CD4-positive, alpha-beta T cell (primary cell): Measurements from ENCODE around the gene CORO1C. TPM values are rescaled to one million over a fixed set of nuclear protein-coding genes. Genes with fewer than 3 reads are reported as not detected.

Experiments
- ATAC-seq: fragments of 200-7000 bp; cut with Tn5 transposase; one replicate; pipeline ENCODE4 v1.10.0; 2022; ENCODE audit warnings: mild to moderate bottlenecking; ENCODE audit not compliant: poor library complexity
- CTCF ChIA-PET: fragments of 350-600 bp; sonication (Branson Sonifier 250); formaldehyde crosslinking; loops from one replicate; lab custom pipeline; 2021; ENCODE audit warnings: antibody characterized with exemption, inconsistent platforms; lab: Charles Lee
- POLR2A ChIA-PET: fragments of 350-600 bp; sonication (Branson Sonifier 250); formaldehyde crosslinking; loops from one replicate; lab custom pipeline; 2021; ENCODE audit warnings: antibody characterized with exemption, inconsistent platforms; lab: Charles Lee
- DNase-seq, 14 experiments: peaks; one replicate each; pipeline ENCODE4 v3.0.0-alpha.2; 2013 to 2020; ENCODE audit warnings: mixed read lengths in 2 of 14
- H3K27ac ChIP-seq, 2 donors: one replicate each; pipeline versions ENCODE4 v1.5.1 to v1.7.0; 2013; ENCODE audit warnings: low read length in 2 of 2, low read depth in 1 of 2, mild to moderate bottlenecking in 1 of 2
- H3K27me3 ChIP-seq, 2 experiments: 1 replicate in 1 of 2; 2 replicates in 1 of 2; pipeline versions ENCODE4 v1.6.1 to v1.7.0; 2013; ENCODE audit warnings: low read length in 2 of 2, control low read depth in 1 of 2, mild to moderate bottlenecking in 1 of 2, moderate library complexity in 1 of 2; ENCODE audit not compliant: insufficient read depth in 2 of 2, control insufficient read depth in 1 of 2
- H3K36me3 ChIP-seq: one replicate; pipeline ENCODE4 v1.6.1; 2013; ENCODE audit warnings: low read length, control low read depth; ENCODE audit not compliant: insufficient read depth
- H3K4me1 ChIP-seq: one replicate; pipeline ENCODE4 v1.6.1; 2013; ENCODE audit warnings: low read length, control low read depth; ENCODE audit not compliant: insufficient read depth
- H3K4me3 ChIP-seq: one replicate; pipeline ENCODE4 v1.5.1; 2013; ENCODE audit warnings: mild to moderate bottlenecking, low read length, moderate library complexity
- H3K9me3 ChIP-seq, 2 experiments: 1 replicate in 1 of 2; 2 replicates in 1 of 2; pipeline versions ENCODE4 v1.6.1 to v1.7.0; 2013; ENCODE audit warnings: low read length in 2 of 2, mild to moderate bottlenecking in 2 of 2, control low read depth in 1 of 2, moderate library complexity in 1 of 2; ENCODE audit not compliant: control insufficient read depth in 1 of 2, insufficient read depth in 1 of 2
- H3K27ac Mint-ChIP-seq: one replicate; pipeline ENCODE4 v1.8.0; 2020; ENCODE audit warnings: mixed read lengths
- H3K27me3 Mint-ChIP-seq: one replicate; pipeline ENCODE4 v1.8.0; 2021; ENCODE audit warnings: mixed read lengths
- H3K36me3 Mint-ChIP-seq: one replicate; pipeline ENCODE4 v1.8.0; 2021; ENCODE audit warnings: low read depth, mixed read lengths
- H3K4me1 Mint-ChIP-seq: one replicate; pipeline ENCODE4 v1.8.0; 2021; ENCODE audit warnings: low read depth, mixed read lengths
- H3K4me3 Mint-ChIP-seq: one replicate; pipeline ENCODE4 v1.8.0; 2020; ENCODE audit warnings: mild to moderate bottlenecking, mixed read lengths
- H3K9me3 Mint-ChIP-seq: one replicate; pipeline ENCODE4 v1.8.0; 2020; ENCODE audit warnings: mixed read lengths
- CTCF ChIP-seq: fragments of 200-600 bp; IDR thresholded peaks from one replicate; pipeline ENCODE4 v1.8.0; 2022; ENCODE audit warnings: antibody characterized with exemption, mild to moderate bottlenecking
- intact Hi-C, 2 experiments: fragments of 100-400 bp; cut with DNase I in 1 of 2; cut with micrococcal nuclease in 1 of 2; formaldehyde crosslinking; loops; one replicate each; pipeline versions ENCODE4 v1.15.1 to v1.9.0; 2023 to 2025; cut with DNase I, micrococcal nuclease
- total RNA-seq, 174 experiments: library from RNA in 2 of 174; stranded (reverse) in 2 of 174; gene quantifications; one replicate each; pipeline ENCODE4 v1.2.3 and lab custom pipeline; 2021 to 2026

The CORO1C gene
- total RNA-seq, 2 experiments from 2014 or later: 6.7 to 7.4 TPM

DNA sequence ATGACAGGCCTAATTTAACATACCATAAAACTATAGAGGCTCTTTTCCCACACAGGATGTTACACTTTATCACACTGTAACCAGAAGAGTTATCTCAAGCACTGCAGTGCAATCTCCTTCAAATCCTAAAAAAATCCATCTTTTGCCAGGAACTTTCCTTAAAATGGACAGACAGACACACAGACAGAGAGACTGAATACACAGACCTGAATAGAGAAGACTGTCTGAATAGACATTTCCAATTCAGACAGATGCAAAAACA, 6.5 kb downstream of the CORO1C start:
- no peaks in the 10 kb centered on the region for H3K9me3 Mint-ChIP-seq
- TF ChIP-seq CTCF: no peak
- H3K27ac Mint-ChIP-seq: no peak overlapping the region
- peaks cover 24% of the 10 kb centered on the region for H3K4me1 Mint-ChIP-seq
- POLR2A ChIA-PET: no interaction called here
- Histone ChIP-seq H3K27ac (no peak overlapping the region), H3K9me3 (no peaks in the 10 kb centered on the region), H3K36me3 (no peaks in the 10 kb centered on the region), H3K27me3 (no peaks in the 10 kb centered on the region), H3K4me1 (peaks cover 8% of the 10 kb centered on the region), H3K4me3 (no peak overlapping the region)
- CTCF ChIA-PET: no interaction called here
- intact Hi-C loops: loop anchor here in 1 of 2 experiments (5.0 kb wide), 1 partner anchor 132 kb away; the partner anchor contains the start of gene SSH1
- ATAC-seq: no peak
- no peaks in the 10 kb centered on the region for H3K36me3 Mint-ChIP-seq
- H3K27me3 Mint-ChIP-seq: no peaks in the 10 kb centered on the region
- DNase-seq: no peak
- H3K4me3 Mint-ChIP-seq: no peak overlapping the region

DNA sequence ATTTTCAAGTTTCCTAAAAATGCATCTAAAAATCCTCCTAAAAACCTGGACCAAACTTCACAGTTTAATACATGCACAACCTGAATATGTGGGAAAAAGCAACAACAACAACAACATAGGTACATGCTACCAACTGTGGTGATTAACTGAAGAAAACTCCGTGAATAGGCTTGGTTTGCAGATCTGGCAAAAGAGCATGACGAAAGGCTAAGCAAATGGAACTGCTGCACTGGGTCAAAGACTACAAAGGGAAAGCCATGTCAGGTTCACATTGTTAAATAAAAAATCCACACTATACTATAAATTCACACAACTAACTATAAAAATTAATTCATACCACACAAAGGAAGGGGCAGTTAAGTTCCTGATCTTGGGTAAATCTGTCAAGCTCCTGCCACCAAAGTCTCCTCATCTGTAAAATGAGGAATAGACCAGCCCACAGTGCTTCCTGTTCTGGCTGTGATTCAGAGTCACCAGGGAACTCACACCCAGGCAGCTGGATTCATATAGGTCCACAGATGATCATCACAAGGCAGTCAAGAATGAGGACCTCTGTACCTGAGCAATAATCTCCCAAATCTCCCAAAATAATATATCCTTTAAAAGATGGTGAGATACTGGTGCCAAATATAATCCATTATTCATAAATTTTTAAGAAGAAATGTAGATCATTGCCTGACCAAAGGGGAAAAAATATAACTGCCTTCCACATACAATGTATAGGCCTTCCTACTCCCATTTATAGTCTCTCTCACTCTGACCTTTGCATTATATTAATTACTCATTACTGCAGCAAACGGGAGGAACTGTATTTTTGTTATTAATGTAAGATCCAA, 7.0 kb downstream of the CORO1C start:
- Histone ChIP-seq H3K27me3 (no peaks in the 10 kb centered on the region), H3K9me3 (no peaks in the 10 kb centered on the region), H3K4me1 (peaks cover 7% of the 10 kb centered on the region), H3K36me3 (no peaks in the 10 kb centered on the region), H3K4me3 (no peak overlapping the region), H3K27ac (no peak overlapping the region)
- CTCF ChIA-PET: no interaction called here
- Mint-ChIP-seq H3K36me3 (no peaks in the 10 kb centered on the region), H3K9me3 (no peaks in the 10 kb centered on the region), H3K27ac (no peak overlapping the region), H3K4me3 (no peak overlapping the region), H3K27me3 (no peaks in the 10 kb centered on the region), H3K4me1 (peaks cover 19% of the 10 kb centered on the region)
- intact Hi-C loops: no loop called here
- POLR2A ChIA-PET: no interaction called here
- TF ChIP-seq CTCF: no peak
- ATAC-seq: no peak
- peak in 2 of 14 experiments; percentile 59 to 69 for DNase-seq

DNA sequence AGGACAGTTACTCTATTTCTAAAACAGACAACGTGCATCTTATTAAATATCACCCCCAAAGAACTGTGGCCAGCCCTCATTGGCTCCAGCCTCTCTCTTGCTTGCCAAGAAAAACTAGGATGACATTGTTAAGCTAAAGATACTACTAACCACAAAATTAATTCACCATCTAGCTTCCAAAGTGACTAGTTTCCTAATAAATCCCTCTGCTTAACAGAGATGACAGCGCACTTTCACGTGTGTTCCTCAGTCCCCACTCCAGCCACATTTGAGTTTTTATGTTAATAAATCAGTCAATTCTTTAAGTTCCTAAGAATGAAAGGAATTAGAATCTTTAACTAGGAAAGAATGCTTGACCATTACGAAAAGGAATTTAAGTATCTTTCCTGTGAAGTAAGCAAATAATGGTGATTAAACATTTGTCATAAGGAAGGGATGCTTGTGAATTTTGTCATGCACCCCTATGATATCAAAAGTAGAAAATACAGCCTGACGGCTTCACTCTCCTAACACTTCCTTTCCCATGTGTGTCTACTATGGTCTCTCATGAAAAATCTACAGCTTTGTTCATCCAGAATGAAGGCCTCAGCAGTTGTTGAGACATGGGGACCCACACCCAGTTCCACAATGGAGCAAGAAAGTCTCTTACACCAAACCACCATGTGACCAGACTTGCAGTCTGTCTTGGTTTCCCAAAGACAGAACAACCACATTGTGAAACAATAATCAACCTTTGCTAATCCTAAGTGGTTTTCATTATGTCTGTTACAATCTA, 8.1 kb downstream of the CORO1C start:
- Mint-ChIP-seq H3K27me3 (no peaks in the 10 kb centered on the region), H3K36me3 (no peaks in the 10 kb centered on the region), H3K27ac (no peak overlapping the region), H3K4me3 (no peak overlapping the region), H3K4me1 (peaks cover 19% of the 10 kb centered on the region), H3K9me3 (no peaks in the 10 kb centered on the region)
- ATAC-seq (no peak), DNase-seq (peak in 2 of 14 experiments; percentile 31 to 41)
- no peak overlapping the region for H3K4me3 ChIP-seq
- intact Hi-C loops: no loop called here
- H3K4me1 ChIP-seq: peaks cover 7% of the 10 kb centered on the region
- H3K27me3 ChIP-seq: no peaks in the 10 kb centered on the region
- no peak for TF ChIP-seq CTCF
- no peaks in the 10 kb centered on the region for H3K36me3 ChIP-seq
- CTCF ChIA-PET: no interaction called here
- no peaks in the 10 kb centered on the region for H3K9me3 ChIP-seq
- no peak overlapping the region for H3K27ac ChIP-seq
- POLR2A ChIA-PET: no interaction called here
